Endothelial cell of umbilical vein (primary cell): Measurements from ENCODE around the gene PIK3AP1. TPM values are rescaled to one million over a fixed set of nuclear protein-coding genes. Genes with fewer than 3 reads are reported as not detected.

Experiments
- BruUV-seq: library from RNA; stranded (reverse); fragments of 400-500 nt; replicated peaks from 2 replicates; lab custom pipeline; 2021; lab: Mats Ljungman, UMichigan
- CTCF ChIA-PET: fragments of 300-600, 350-600 bp; sonication (Branson Sonifier 250); formaldehyde crosslinking; loops from one replicate; lab custom pipeline; 2021; ENCODE audit warnings: antibody characterized with exemption, inconsistent platforms; lab: Charles Lee
- POLR2A ChIA-PET: fragments of 300-600, 350-600 bp; sonication (Branson Sonifier 250); formaldehyde crosslinking; loops from one replicate; lab custom pipeline; 2021; ENCODE audit warnings: antibody characterized with exemption, inconsistent platforms; lab: Charles Lee
- DNase-seq: peaks from one replicate; pipeline ENCODE4 v3.0.0-alpha.2; 2011; ENCODE audit warnings: low read depth, low spot score
- FAIRE-seq: peaks from 2 replicates; lab custom pipeline; 2011; peaks lifted over from hg19 to GRCh38; lab: Jason Lieb, UNC
- H2AFZ ChIP-seq: 2 replicates; pipeline ENCODE4 v1.6.0; 2012; ENCODE audit warnings: low read depth, low read length, control low read depth, inconsistent platforms
- H3K27ac ChIP-seq: 2 replicates; pipeline ENCODE4 v1.5.1; 2011; ENCODE audit warnings: low read depth, mild to moderate bottlenecking, control low read depth, low read length, moderate library complexity; ENCODE audit not compliant: insufficient read depth
- H3K27me3 ChIP-seq, 2 experiments: 2 replicates each; pipeline versions ENCODE4 v1.6.0 to v1.6.1; 2011; ENCODE audit warnings: low read length in 2 of 2, mixed read lengths in 1 of 2; ENCODE audit not compliant: control insufficient read depth in 2 of 2, insufficient read depth in 2 of 2
- H3K36me3 ChIP-seq, 2 experiments: 2 replicates in 1 of 2; 3 replicates in 1 of 2; pipeline ENCODE4 v1.5.1; 2011; ENCODE audit warnings: low read length in 2 of 2, mild to moderate bottlenecking in 1 of 2, moderate library complexity in 1 of 2; ENCODE audit not compliant: control insufficient read depth in 2 of 2, insufficient read depth in 2 of 2; ENCODE audit errors: extremely low read depth in 1 of 2
- H3K4me1 ChIP-seq: 3 replicates; pipeline ENCODE4 v1.5.1; 2011; ENCODE audit warnings: mild to moderate bottlenecking, low read length; ENCODE audit not compliant: control insufficient read depth, insufficient read depth; ENCODE audit errors: extremely low read depth
- H3K4me2 ChIP-seq: 2 replicates; pipeline ENCODE4 v1.6.1; 2011; ENCODE audit warnings: low read length, control low read depth, mixed read lengths; ENCODE audit not compliant: insufficient read depth
- H3K4me3 ChIP-seq, 3 experiments: fragments of 200-600 bp in 1 of 3; sonication (generic), shearing (Covaris generic) in 1 of 3; replicated peaks in 1 of 3; 2 replicates each; pipeline ENCODE4 v1.5.1; 2011 to 2016; ENCODE audit warnings: control low read depth in 3 of 3, low read length in 3 of 3, mild to moderate bottlenecking in 2 of 3, inconsistent platforms in 1 of 3, low read depth in 1 of 3, moderate library complexity in 1 of 3; ENCODE audit not compliant: insufficient read depth in 1 of 3
- H3K79me2 ChIP-seq: 2 replicates; pipeline ENCODE4 v1.6.0; 2012; ENCODE audit warnings: low read length, inconsistent platforms; ENCODE audit not compliant: control insufficient read depth, insufficient read depth
- H3K9ac ChIP-seq: replicated peaks from 2 replicates; pipeline ENCODE3; 2011; ENCODE audit warnings: low read length, control low read depth; ENCODE audit not compliant: insufficient read depth; ENCODE audit errors: extremely low read depth
- H3K9me1 ChIP-seq: replicated peaks from 3 replicates; pipeline ENCODE4 v1.6.0; 2011; ENCODE audit warnings: mild to moderate bottlenecking, low read length; ENCODE audit not compliant: control insufficient read depth, insufficient read depth; ENCODE audit errors: extremely low read depth
- H3K9me3 ChIP-seq: replicated peaks from 2 replicates; pipeline ENCODE4 v1.5.1; 2012; ENCODE audit warnings: low read length, inconsistent platforms; ENCODE audit not compliant: control insufficient read depth, insufficient read depth
- H4K20me1 ChIP-seq: replicated peaks from 2 replicates; pipeline ENCODE3; 2011; ENCODE audit warnings: mild to moderate bottlenecking, low read length; ENCODE audit not compliant: control insufficient read depth, insufficient read depth; ENCODE audit errors: extremely low read depth
- EZH2 ChIP-seq: IDR thresholded peaks from 2 replicates; pipeline ENCODE4 v1.6.1; 2012; ENCODE audit warnings: borderline replicate concordance, low read depth, mild to moderate bottlenecking, moderate library complexity, low read length, inconsistent platforms; ENCODE audit not compliant: severe bottlenecking
- FOS ChIP-seq: IDR thresholded peaks from 2 replicates; pipeline ENCODE4 v1.6.1; 2011; ENCODE audit warnings: mild to moderate bottlenecking, low read length, moderate library complexity, borderline replicate concordance; ENCODE audit not compliant: insufficient read depth
- GATA2 ChIP-seq: IDR thresholded peaks from 2 replicates; pipeline ENCODE4 v1.7.0; 2011; ENCODE audit warnings: low read depth, mild to moderate bottlenecking, moderate library complexity, mixed read lengths, low read length; ENCODE audit not compliant: insufficient read length, insufficient read depth
- JUN ChIP-seq: IDR thresholded peaks from 2 replicates; pipeline ENCODE4 v1.6.1; 2011; ENCODE audit warnings: borderline replicate concordance, low read depth; ENCODE audit not compliant: insufficient read length, insufficient read depth
- MYC ChIP-seq: IDR thresholded peaks from one replicate; pipeline ENCODE4 v1.6.1; 2011; ENCODE audit warnings: mild to moderate bottlenecking, low read depth, low read length
- POLR2A ChIP-seq: IDR thresholded peaks from 2 replicates; pipeline ENCODE4 v1.6.1; 2012; ENCODE audit warnings: low read depth, mild to moderate bottlenecking, control low read depth, low read length
- POLR2AphosphoS5 ChIP-seq: IDR thresholded peaks from 2 replicates; pipeline ENCODE4 v1.6.1; 2012; ENCODE audit warnings: low read depth, mild to moderate bottlenecking, control low read depth, low read length, moderate library complexity; ENCODE audit not compliant: insufficient read depth
- dilution Hi-C: fragments of 300-500 bp; cut with MboI; formaldehyde crosslinking; loops from one replicate; pipeline ENCODE4 v1.15.0; 2019; ENCODE audit warnings: low sequenced_read_pairs; ENCODE audit not compliant: extremely low pct_ligation_motif_present
- intact Hi-C: fragments of 100-400 bp; cut with micrococcal nuclease; formaldehyde crosslinking; loops from one replicate; pipeline ENCODE4 v1.10.0; 2022
- polyA plus RNA-seq, 4 experiments: library from polyadenylated mRNA; depleted of rRNA in 3 of 4; stranded (reverse) in 3 of 4; unstranded in 1 of 4; fragments of >200 nt; gene quantifications; 2 replicates each; pipeline versions ENCODE4 v1.2.1 to v1.2.3, GENCODE V29; 2011 to 2012; ENCODE audit warnings: missing spikeins in 1 of 4
- total RNA-seq: library from RNA; stranded (reverse); gene quantifications from 2 replicates; pipeline ENCODE4 v1.2.3, GENCODE V29; 2021
- TF ChIP-seq, protein P1 (sequence below), 2 donors: IDR thresholded peaks; 1 replicate in 1 of 2; 2 replicates in 1 of 2; pipeline ENCODE4 v1.5.1; 2011; ENCODE audit warnings: low read length in 2 of 2, mild to moderate bottlenecking in 2 of 2, moderate library complexity in 2 of 2, control low read depth in 1 of 2, inconsistent platforms in 1 of 2, low read depth in 1 of 2; ENCODE audit not compliant: insufficient read depth in 1 of 2; ENCODE audit errors: extremely low read depth in 1 of 2
- TF ChIP-seq, protein P2 (sequence below): IDR thresholded peaks from 2 replicates; pipeline ENCODE4 v1.6.1; 2011; ENCODE audit not compliant: insufficient read depth, insufficient read length

PIK3AP1 gene
- total and polyA plus RNA-seq, 2 donors (not counting 3 experiments of a cell fraction or from before 2014, with no cell fraction given), result 0.04 TPM; not detected in 1

- Histone ChIP-seq H3K4me1 (no peaks in the 10 kb centered on the region), H3K27me3 (peaks cover 0 to 3% of the 10 kb centered on the region in 2 experiments), H3K27ac (no peak overlapping the region), H3K9ac (no peak overlapping the region), H3K9me3 (no peaks in the 10 kb centered on the region), H2AFZ (no peak overlapping the region), H3K79me2 (no peaks in the 10 kb centered on the region), H3K4me3 (no peak overlapping the region), H4K20me1 (no peaks in the 10 kb centered on the region), H3K9me1 (no peaks in the 10 kb centered on the region), H3K36me3 (no peaks in the 10 kb centered on the region), H3K4me2 (no peak overlapping the region)
- CTCF ChIA-PET, result no interaction called here
- DNase-seq (no peak), FAIRE-seq (no peak)
- BruUV-seq, result no TSS peak
- dilution Hi-C loops, result no loop called here
- TF ChIP-seq JUN (no peak), EZH2 (no peak), POLR2AphosphoS5 (no peak), FOS (no peak), GATA2 (no peak), POLR2A (no peak), MYC (no peak)
- TF ChIP-seq, protein P1, sequence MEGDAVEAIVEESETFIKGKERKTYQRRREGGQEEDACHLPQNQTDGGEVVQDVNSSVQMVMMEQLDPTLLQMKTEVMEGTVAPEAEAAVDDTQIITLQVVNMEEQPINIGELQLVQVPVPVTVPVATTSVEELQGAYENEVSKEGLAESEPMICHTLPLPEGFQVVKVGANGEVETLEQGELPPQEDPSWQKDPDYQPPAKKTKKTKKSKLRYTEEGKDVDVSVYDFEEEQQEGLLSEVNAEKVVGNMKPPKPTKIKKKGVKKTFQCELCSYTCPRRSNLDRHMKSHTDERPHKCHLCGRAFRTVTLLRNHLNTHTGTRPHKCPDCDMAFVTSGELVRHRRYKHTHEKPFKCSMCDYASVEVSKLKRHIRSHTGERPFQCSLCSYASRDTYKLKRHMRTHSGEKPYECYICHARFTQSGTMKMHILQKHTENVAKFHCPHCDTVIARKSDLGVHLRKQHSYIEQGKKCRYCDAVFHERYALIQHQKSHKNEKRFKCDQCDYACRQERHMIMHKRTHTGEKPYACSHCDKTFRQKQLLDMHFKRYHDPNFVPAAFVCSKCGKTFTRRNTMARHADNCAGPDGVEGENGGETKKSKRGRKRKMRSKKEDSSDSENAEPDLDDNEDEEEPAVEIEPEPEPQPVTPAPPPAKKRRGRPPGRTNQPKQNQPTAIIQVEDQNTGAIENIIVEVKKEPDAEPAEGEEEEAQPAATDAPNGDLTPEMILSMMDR (IDR thresholded peaks at IDR 0.05; ENCODE audit: extremely low read depth in 1 of 2, insufficient read depth in 1 of 2, low read depth in 1 of 2, low read length in 2 of 2), result no peak
- TF ChIP-seq, protein P2, sequence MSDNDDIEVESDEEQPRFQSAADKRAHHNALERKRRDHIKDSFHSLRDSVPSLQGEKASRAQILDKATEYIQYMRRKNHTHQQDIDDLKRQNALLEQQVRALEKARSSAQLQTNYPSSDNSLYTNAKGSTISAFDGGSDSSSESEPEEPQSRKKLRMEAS, result no peak
- POLR2A ChIA-PET, result interaction anchor here (0.5 kb wide), 1 partner anchor 24 kb away, joined by 5 read pairs; no protein-coding TSS in a partner anchor
- intact Hi-C loops, result no loop called here
Observed at GRCh38 chr10:96616961-96617360, 103.4 kb downstream of the PIK3AP1 start.
